GM21447 (cell line): ENCODE data around the gene CHMP3.
"Not testable (repeated sequence)": the region's sequence is repeated elsewhere in the genome, so short reads cannot be mapped to it uniquely, and the experiment has no call there.

Experiments
- ATAC-seq: cut with Tn5 transposase; IDR thresholded peaks from one replicate; pipeline ENCODE4 v1.9.1; 2021; ENCODE audit not compliant: unreplicated experiment

The CHMP3 gene

GRCh38 chr2:86562922-86563649, at the start of gene CHMP3:
CHMP3 (minus strand) TSS chr2:86563443; CDS start chr2:86563348, 95 bp downstream.
- ATAC-seq: peak; percentile 80

GRCh38 chr2:86610871-86611270, 47.6 kb upstream of the CHMP3 start:
- ATAC-seq: no peak

- no peak for ATAC-seq
These were observed 45.7 kb upstream of the CHMP3 start for GRCh38 chr2:86608832-86609410.

DNA sequence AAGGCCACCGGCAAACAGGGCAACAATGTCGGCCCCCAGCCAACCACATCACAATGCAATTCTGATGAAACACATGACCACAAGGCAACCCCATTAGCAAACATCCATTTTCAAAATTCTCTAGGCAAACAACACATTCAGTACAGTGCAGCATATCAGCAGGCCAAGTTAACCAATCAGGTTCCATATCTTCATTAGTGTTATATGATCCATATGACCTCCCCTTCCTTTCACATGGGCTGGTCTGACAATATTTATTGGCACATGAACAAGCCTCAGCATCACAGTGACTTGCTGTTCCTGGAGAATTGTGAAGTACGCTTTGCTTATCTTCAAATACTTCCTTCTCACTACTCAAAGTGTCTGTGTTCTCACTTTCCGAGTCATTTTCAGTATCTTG, 40.7 kb upstream of the CHMP3 start:
- no peak for ATAC-seq

- no peak for ATAC-seq
These were observed 35.7 kb upstream of the CHMP3 start for GRCh38 chr2:86598966-86599365.

DNA sequence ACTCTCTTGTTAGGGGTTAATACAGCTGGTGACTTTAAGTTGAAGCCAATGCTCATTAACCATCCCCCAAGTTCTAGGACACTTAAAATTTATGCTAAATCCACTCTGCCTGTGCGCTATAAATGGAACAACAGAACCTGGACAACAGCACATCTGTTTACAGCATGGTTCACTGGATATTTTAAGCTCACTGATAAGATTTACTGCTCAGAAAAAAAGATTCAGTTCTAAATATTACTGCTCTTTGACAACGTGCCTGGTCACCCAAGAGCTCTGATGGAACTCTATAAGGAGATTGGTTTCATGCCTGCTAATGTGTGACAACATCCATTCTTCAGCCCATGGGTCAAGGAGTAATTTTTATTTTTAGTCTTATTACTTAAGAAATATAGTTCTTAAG, 32.9 kb upstream of the CHMP3 start:
- ATAC-seq: no peak

GRCh38 chr2:86593266-86593665, 30.0 kb upstream of the CHMP3 start:
- ATAC-seq: no peak

DNA sequence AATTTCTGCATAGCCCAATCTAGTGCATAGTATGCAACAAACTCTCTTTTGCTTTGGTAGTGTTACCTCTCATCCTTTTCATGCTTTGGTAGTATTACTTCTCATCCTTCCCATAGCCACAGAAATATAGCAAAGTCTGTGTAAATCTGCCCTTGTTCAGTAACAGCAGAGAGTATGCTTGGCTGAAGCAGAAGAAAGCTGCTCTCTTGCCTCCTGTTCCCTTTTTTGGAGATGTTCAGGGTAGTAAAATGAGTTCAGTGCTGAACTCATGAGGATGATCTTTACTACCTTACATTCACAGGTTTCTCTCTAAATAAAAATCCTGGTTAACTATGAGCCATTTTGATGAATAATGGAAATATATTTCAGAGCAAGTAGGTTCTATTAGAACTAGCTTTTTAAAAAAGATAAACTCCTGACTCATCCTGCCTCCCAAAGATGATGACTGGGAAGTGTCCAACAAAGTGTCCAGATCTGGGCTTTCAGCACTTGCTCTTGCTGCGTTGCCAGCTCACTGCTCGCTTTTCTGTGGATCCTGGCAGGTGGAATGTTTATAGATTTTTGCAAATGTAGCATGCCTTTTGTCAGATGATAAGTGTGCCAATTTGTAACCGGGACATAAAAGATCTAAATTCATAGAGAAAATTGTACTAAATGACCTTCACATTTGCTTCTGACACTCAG, 29.4 kb upstream of the CHMP3 start:
- no peak for ATAC-seq

- not testable (repeated sequence) for ATAC-seq
These were observed 26.5 kb upstream of the CHMP3 start for GRCh38 chr2:86589701-86590100.

- peak; percentile 69 for ATAC-seq
These were observed 21.1 kb upstream of the CHMP3 start for GRCh38 chr2:86584151-86584913.

DNA sequence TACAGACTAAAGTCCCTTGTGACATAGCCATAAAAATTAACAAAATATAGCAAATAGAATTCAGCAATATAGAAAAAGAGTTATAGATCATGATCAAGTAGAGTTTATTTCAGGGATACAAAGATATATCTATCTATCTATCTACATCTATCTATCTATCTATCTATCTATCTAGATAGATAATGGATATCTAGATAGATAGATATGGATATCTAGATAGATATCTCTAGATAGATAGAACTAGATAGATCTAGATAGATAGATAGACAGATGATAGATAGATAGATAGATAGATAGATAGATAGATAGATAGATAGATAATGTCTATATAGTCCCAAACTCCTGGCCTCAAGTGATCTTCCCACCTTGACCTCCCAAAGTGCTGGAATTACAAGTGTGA, 17.3 kb upstream of the CHMP3 start:
- no peak for ATAC-seq

- no peak for ATAC-seq
These were observed 14.7 kb upstream of the CHMP3 start for GRCh38 chr2:86577817-86578456.

DNA sequence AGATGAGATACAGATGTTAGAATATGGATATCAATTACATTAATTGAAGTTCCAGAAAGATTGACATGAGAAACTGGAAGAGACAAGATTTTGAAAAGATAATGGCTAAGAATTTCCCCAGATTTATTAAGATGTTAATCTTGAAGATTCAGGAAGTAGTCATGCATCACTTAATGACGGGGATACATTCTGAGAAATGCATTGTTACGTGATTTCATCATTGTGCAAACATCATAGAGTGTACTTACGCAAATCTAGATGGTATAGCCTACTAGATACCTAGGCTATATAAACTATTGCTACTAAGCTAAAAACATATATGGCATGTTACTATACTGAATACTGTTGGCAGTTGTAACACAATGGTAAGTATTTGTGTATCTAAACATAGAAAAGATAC, 6.8 kb upstream of the CHMP3 start:
- no peak for ATAC-seq

DNA sequence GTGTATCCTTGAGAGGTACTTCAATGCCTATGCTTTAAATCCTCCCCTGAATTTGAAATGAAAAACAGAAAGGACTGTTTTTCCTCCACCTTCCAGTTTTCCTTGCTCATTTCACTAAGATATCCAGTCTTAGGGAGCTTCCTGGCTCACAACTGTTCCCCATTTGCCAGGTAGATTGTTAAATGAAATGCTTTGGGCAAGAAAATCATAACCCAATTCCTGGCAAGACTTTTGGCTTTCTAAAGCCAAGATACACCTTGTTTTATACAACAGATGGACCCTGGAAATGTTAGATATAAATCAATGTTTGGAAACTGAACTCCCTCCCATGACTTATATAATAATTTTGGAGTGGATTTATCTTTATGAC, 3.6 kb upstream of the CHMP3 start:
- no peak for ATAC-seq

GRCh38 chr2:86566158-86566820, 3.0 kb upstream of the CHMP3 start:
- no peak for ATAC-seq

DNA sequence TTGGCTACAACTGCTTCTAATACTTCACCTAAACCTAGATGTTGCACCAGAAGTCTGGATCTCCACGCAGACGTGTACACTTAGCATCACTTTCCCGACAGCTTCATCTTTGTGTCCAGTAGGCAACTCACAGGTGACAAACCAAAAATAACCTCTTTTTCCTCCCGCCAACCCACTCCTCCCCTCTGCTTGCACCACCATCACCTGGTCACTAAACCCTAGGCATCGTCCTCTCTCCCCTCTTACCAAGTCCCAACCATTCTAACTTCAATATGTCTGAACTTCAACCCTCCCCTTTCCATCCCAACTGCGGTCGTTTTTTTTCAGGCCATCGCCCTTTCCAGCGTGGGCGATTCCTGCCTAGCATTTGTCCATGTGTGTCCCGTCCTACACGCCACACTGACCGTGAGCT, 413 bp upstream of the CHMP3 start:
- no peak for ATAC-seq

GRCh38 chr2:86562485-86562921, 740 bp downstream of the CHMP3 start:
- peak; percentile 16 for ATAC-seq

- no peak for ATAC-seq
These were observed 5.4 kb downstream of the CHMP3 start for GRCh38 chr2:86557836-86558235.

GRCh38 chr2:86556508-86556907, 6.7 kb downstream of the CHMP3 start:
- ATAC-seq: no peak

DNA sequence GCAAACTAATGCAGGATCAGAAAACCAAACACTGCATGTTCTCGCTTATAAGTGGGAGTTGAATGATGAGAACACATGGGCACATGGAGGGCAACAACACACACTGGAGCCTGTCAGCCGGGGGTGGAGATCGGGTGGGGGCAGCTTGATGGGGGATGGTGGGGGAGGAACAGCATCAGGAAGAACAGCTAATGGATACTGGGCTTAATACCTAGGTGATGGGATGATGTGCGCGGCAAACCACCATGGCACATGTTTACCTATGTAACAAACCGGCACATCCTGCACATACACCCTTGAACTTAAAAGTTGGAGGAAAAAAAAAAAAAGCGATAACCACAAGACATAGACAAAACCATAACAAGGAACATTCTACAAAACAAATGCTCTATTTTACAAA, 10.4 kb downstream of the CHMP3 start:
- ATAC-seq: no peak
